Right renal pelvis (tissue), 4 donors: ENCODE data around the gene ESPL1. TPM values are rescaled to one million over a fixed set of nuclear protein-coding genes. Genes with fewer than 3 reads are reported as not detected.

ENCODE experiments used
- DNase-seq, 4 donors: peaks; one replicate each; pipeline ENCODE4 v3.0.0-alpha.2; 2013; ENCODE audit warnings: low read depth in 4 of 4, low spot score in 3 of 4, missing footprints in 1 of 4
- polyA plus RNA-seq, 4 donors: library from polyadenylated mRNA; unstranded; fragments of 120-200 nt; gene quantifications; one replicate each; pipeline ENCODE4 v1.2.1, GENCODE V29; 2013; ENCODE audit not compliant: insufficient read length in 4 of 4

Gene ESPL1
- polyA plus RNA-seq, 4 donors, result 8.9 to 11.3 (median 9.1) TPM

DNA sequence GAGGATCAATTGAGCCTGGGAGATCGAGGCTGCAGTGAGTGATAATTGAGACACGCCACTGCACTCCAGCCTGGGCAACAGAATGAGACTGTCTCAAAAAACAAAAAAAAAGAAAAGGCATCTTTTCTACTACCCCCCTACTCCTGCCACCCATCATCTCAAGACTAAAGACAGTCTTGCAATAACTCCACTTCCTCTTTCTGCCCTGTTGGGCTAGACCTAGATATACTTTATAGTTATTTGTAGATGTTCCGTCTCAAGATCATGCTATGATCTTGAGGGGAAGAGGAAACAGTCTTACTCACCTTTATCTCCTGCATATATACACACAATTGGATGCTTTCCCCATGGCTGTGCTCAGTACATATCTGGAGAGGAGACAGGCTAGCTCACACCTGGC is 12.1 kb upstream of the ESPL1 start:
- no peak for DNase-seq

DNA sequence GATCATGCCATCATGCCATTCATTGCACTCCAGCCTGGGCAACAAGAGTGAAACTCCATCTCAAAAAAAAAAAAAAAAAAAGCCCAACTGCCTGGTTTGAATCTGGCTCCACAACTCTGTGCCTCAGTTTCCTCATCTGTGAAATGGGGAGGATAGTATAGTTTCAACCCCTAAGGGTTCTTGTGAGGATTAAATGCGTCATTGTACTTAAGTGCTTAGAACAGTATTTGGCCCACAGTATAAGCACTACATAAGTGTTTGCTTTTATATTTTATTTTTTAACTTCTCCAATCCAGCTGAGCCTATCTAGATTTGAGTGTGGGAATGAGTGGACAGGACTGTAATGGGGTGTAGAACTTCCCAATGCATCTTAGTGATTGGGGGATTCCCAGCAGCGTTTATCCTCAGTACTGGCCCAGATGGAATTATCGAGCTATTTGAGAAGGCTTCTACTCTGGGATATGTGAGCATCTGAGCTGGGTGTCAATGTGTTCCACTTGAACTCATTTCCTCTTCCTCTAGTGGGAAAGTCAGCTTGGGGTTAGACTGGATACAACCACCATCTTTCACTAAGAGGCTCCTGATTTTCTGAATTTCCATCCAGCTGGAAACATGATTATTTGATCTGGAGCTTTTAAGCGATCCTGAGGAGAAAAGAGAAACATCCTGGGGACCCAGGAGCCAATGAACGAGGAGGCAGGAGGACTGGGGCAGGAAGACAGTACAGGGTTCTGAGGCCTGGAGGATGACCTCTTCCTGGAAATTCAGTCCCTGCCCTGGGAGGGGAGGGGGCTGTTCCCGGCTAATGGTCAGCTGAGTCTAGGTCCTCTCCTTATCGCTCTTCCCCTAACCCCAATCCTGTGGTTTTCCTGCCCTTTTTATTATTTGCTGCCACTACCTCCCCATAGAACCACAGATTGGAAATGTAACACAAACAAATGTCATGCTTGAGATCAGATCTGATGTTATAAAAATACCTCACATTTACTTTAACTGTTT is 9.3 kb upstream of the ESPL1 start:
- no peak for DNase-seq

DNA sequence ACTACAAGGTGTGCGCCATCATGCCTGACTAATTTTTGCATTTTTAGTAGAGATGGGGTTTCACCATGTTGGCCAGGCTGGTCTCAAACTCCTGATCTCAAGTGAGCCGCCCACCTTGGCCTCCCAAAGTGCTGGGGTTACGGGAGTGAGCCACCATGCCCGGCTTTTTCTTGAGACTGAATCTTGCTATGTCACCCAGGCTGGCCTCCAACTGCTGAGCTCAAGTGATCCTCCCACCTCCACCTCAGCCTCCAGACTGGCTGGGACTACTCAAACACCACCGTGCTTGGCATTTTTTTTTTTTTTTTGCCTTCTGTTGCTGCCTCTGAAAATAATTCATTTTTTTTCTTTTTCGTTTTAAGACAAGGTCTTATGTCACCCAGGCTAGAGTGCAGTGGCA is 8.2 kb upstream of the ESPL1 start:
- no peak for DNase-seq

DNA sequence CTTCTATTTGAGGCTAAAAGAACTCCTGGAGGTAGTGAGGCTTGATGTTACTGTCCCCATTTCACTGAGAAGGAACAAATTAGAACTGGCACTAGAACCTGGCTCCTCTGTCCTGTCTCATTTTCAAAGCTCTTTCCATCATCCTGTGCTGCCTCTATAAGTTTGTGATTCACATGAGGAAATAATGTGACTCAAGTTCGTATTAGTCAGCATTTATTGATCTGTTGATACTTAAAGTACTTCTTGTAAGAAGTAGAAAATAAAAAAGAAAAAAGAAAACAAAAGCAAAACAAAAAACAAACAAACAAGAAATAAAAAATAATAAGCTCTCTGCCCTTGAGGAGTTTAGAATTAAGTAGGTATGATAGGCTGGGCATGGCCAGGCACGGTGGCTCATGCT is 2.3 kb upstream of the ESPL1 start:
- DNase-seq, result no peak

DNA sequence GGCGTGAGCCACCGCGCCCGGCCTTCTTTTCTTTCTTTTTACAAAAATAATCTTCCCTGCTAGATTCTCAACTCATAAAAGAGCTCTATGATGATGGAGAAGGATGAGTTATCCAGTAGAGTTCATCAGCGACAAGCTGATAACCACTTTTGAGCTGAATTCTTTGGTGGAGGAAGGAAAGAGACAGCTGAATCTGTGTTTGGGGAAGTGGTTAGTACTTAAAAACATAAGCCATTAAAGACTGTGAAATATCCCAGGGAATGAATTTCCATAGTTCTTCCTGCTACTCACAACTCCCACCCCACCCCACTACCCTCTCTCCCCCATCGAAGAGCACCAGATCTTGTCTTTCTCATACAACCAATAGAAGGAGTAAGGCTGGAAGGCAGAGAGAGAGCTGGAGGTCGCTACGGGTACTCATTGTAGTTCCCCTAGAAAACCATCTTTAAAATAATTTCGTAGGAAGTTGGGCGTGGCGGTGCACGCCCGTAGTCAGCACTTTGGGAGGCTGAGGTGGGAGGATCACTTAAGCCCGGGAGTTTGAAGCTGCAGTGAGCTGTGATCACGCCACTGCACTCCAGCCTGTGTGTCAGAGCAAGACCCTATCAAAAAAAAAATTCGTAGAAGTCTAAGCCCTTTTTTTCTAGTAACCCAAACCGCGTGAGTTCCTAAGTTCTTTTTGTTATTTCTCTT is 647 bp upstream of the ESPL1 start:
- no peak for DNase-seq

DNA sequence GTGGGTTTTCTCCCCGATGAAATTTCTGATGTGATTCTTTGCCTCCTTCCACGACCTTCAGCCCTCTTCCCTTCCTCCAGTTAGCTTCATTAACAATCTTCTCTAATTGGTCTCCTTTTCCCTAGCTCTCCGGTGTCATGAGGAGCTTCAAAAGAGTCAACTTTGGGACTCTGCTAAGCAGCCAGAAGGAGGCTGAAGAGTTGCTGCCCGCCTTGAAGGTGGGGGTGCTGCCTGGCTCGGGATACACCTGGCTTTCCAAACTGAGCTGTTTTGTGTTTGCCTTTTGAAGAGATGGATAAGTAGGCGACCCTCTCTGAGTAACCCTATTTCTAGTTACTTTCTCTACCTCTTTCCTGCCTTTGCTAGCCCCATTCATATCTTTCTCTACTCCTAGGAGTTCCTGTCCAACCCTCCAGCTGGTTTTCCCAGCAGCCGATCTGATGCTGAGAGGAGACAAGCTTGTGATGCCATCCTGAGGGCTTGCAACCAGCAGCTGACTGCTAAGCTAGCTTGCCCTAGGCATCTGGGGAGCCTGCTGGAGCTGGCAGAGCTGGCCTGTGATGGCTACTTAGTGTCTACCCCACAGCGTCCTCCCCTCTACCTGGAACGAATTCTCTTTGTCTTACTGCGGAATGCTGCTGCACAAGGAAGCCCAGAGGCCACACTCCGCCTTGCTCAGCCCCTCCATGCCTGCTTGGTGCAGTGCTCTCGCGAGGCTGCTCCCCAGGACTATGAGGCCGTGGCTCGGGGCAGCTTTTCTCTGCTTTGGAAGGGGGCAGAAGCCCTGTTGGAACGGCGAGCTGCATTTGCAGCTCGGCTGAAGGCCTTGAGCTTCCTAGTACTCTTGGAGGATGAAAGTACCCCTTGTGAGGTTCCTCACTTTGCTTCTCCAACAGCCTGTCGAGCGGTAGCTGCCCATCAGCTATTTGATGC is 797 bp downstream of the ESPL1 start:
- DNase-seq, result no peak

DNA sequence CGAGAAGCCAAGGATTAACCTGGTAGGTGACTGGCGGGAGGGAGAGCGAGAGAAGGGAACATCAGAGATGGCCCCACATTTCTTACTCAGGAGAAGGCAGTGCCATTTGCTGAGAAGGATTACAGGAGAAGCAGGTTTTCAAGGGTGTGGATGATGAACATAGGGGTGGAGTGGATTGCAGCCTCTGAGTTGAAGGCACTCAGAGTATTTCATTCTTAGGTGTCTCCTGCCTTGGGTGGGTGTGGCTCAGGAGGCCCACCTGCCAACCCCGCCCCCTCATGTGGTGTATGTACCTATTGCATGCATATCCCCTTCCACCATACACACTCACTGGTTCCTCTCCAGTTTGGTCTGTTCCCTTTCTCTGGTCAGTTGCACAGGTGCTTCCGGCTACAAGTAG is 6.3 kb downstream of the ESPL1 start:
- no peak for DNase-seq

DNA sequence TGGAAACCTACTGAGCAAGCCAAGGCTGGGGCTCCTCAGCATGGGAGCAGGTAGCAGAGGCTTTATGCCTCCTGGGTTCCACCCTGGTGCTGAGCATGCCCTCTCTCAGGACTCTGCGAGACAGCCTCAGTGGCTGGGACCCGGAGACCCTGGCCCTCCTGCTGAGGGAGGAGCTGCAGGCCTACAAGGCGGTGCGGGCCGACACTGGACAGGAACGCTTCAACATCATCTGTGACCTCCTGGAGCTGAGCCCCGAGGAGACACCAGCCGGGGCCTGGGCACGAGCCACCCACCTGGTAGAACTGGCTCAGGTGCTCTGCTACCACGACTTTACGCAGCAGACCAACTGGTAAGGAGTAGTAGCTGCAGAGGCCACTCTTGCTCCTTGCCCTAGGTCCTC is 8.4 kb downstream of the ESPL1 start:
- no peak for DNase-seq

DNA sequence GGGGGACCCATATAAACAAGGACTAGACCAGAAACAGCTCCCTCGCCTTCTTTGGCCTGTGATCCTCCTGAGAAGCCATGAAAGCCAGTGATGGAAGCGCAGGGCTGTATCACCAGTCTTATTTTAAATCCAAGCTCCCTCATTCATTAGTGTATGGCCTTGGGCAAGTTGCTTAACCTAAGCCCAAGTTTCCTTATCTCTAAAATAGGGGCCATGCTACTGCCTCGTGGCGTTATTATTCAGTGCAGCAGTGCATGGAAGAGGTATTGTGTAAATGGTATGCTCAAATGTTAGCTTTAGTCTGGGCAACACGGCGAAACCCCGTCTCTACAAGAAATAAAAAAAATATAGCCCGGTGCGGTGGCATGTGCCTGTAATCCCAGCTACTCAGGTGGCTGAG is 9.9 kb downstream of the ESPL1 start:
- no peak for DNase-seq

DNA sequence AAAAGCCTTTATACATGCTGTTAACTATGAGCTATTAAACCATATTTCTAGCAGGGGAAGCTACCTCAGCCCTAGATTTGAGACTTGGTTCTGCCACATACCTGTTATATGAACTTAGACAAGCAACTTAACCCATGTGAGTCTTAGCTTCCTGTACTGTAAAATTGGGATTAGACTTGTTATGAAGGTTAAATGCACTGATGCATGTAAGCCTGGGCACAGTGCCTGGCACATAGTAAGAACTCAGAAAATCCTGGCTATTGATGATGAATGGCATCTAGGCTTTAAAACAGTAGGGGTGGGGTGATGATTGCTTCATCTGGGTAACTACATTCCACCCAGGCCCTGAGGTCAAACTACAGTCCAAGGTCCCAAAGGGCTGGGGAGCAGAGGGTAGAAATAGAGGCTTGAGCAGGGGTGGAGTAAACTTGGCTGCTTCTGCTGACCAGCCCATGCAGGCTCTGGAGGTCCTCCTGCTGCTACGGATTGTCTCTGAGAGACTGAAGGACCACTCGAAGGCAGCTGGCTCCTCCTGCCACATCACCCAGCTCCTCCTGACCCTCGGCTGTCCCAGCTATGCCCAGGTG is 11.3 kb downstream of the ESPL1 start:
- DNase-seq, result no peak

DNA sequence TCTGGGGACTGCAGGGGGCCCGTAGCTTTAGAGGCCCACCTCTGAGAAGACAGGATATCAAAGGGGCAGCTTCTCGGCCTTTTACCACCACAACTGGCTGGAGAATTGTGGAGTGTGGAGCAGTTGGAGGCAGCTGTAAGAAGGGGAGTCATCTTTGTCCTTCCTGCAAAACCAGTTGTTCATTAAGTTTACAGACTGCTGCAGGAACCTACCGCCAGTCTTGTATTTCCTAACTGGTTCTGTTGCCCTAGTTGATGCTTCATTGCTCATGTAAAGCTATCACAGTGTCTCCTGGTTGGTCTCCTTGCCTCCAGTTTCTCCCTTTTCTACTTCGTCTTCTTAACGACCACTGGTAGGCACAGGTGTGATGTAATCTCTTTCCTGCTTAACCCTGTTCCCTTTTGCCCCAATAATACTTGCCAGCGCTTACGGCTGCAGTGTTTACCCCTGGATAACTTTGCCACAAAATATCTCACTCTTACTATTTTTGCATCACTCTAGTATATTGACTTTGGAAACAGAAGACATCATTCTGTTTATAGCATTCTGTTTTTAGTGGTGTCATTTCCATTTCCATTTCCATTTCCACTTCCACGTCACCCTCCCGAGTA is 11.9 kb downstream of the ESPL1 start:
- no peak for DNase-seq

DNA sequence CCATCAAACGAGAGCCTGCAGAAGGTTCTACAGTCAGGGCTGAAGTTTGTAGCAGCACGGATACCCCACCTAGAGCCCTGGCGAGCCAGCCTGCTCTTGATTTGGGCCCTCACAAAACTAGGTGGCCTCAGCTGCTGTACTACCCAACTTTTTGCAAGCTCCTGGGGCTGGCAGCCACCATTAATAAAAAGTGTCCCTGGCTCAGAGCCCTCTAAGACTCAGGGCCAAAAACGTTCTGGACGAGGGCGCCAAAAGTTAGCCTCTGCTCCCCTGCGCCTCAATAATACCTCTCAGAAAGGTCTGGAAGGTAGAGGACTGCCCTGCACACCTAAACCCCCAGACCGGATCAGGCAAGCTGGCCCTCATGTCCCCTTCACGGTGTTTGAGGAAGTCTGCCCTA is 18.3 kb downstream of the ESPL1 start:
- no peak for DNase-seq

DNA sequence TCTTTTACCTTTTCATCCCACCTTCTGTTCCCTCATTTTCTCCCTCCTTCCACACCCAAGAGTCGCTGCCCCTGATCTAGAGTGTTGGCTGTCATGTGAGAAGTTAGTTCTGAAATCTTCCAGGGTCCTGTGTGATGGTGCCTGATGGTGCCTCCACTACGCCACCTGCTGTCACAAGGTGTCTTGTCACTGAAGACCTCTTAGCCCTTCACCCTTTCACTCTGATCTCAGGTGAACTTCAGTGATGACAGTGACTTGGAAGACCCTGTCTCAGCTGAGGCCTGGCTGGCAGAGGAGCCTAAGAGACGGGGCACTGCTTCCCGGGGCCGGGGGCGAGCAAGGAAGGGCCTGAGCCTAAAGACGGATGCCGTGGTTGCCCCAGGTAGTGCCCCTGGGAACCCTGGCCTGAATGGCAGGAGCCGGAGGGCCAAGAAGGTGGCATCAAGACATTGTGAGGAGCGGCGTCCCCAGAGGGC is 19.7 kb downstream of the ESPL1 start:
- peak in 1 of 4 donors; percentile 41 for DNase-seq

DNA sequence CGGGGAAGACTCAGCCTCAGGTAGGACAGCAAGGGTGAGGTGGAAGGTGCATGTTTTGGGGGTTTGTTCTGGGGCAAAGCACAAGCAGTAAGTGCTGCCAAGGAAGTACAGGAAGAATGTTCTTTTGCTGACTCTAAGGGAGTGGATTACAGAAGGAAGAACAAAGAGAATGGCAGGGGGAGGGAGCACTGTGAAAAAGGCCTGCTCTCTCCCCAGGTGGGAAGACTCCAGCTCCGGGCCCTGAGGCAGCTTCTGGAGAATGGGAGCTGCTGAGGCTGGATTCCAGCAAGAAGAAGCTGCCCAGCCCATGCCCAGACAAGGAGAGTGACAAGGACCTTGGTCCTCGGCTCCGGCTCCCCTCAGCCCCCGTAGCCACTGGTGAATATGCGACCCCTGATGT is 20.2 kb downstream of the ESPL1 start:
- DNase-seq, result no peak

DNA sequence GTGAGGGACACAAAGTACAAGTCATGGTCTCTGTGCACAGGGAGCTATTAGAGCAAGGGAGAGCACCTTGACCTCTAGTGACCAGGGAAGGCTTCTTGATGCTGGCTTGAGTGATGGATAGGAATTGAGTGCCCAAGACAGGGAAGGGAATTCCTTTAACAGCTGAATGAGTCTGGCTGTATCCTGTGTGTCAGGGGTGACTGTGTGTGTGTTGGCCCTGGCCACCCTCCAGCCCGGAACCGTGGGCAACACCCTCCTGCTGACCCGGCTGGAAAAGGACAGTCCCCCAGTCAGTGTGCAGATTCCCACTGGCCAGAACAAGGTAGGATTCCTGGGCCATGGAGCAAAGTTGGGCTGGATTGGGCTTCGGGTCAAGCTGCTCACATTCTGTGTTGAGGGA is 21.8 kb downstream of the ESPL1 start:
- no peak for DNase-seq

DNA sequence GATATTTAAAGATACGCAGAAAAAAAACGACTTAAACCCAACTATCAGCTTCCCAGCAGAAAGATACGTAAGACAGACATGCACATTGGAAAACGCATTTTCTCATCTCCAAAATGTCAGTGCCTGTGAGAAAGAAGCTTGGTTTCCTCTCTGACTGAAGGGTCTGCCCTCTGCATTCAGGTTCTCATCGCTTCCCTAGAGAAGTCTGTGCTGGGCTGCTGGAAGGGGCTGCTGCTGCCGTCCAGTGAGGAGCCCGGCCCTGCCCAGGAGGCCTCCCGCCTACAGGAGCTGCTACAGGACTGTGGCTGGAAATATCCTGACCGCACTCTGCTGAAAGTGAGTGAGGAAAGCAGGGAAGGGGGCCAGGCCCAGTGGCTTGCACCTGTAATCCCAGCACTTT is 22.6 kb downstream of the ESPL1 start:
- DNase-seq, result no peak

DNA sequence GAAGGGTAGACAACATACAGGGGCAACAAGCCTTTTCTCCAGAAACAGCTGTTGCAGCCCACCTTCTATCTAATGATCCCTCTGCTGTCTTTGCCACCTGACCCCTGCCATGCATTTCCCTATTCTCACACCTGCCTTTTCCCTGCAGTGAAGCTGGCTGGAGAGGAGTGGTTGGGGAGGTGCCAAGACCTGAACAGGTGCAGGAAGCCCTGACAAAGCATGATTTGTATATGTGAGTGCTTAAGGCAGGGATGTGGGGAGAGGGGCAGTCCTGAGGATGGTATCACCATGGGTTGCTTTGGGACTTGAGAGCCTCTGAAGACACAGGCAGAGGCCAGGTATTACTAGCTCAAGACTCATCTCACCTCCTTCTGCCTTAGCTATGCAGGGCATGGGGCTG is 24.3 kb downstream of the ESPL1 start:
- DNase-seq, result no peak

DNA sequence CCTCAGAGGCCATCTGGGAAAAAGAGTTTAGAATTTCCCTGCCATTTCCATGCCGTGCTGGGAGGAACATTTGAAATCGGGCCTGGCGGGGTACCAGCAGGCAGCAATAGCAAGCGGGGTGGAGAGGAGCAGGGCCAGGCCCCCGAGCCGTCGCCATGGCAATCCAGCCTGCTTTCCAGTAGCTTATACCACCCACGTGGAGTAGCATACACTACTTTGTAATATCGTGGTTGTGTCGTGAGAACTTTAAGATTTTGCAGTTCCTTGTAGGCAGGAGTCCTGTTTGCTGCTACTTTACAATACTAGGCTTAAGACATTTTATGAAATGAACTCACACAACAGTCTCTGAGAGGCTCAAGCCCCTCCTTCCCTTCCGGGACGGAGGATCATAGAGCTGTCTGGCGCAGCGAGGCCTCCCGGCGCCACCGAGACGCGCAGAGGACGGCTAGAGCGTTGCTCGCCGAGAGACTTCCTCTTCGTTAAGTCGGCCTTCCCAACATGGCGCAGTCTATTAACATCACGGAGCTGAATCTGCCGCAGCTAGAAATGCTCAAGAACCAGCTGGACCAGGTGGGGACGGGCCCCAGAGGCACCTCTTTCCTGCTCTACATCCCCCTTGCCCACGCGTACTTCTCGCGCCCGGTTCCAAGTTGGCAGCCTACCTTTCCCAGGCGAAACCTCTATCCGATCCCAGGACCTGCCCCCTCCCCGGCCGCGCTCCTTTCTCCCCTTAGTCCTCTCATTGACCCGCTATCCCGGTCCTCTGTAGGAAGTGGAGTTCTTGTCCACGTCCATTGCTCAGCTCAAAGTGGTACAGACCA is 27.2 kb downstream of the ESPL1 start, which contains the start of gene PFDN5:
PFDN5 (plus strand) TSS at position 473 of the 821 bp plus-strand sequence; CDS start at position 499, 26 bp downstream.
- peak; percentile 78 to 80 (median 78) for DNase-seq

DNA sequence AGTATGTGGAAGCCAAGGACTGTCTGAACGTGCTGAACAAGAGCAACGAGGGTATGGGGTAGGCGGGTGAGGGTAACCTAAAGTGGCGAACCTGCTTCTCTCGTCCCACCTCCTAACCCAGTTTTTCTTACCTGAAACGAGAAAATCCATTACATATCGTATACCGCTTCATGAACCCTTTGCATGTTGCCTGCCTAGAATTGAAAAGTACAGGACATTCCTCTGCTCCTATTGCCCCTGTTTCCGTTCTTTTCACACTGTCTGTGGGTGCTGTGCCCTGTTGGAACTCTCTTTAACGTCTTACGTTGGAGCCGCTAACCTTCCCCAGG is 27.8 kb downstream of the ESPL1 start:
- DNase-seq, result no peak
